Mesendoderm (in vitro differentiated cells): ENCODE data around the gene MGP.

ENCODE experiments used
- DNase-seq: peaks from one replicate; pipeline ENCODE4 v3.0.0; 2013
- H2AK5ac ChIP-seq: 2 replicates; pipeline ENCODE4 v1.6.1; 2013; ENCODE audit warnings: low read length, inconsistent platforms
- H2BK120ac ChIP-seq: 2 replicates; pipeline ENCODE4 v1.6.1; 2013; ENCODE audit warnings: low read depth, mild to moderate bottlenecking, low read length, moderate library complexity, mixed read lengths
- H2BK15ac ChIP-seq: replicated peaks from 2 replicates; pipeline ENCODE4 v1.6.1; 2013; ENCODE audit warnings: low read depth, mild to moderate bottlenecking, moderate library complexity
- H2BK5ac ChIP-seq: 2 replicates; pipeline ENCODE4 v1.6.1; 2013; ENCODE audit warnings: low read length, inconsistent platforms
- H3K18ac ChIP-seq: 2 replicates; pipeline ENCODE4 v1.6.1; 2013; ENCODE audit warnings: mild to moderate bottlenecking, low read length, mixed read lengths
- H3K23ac ChIP-seq: one replicate; pipeline ENCODE4 v1.6.1; 2013; ENCODE audit warnings: low read length
- H3K27ac ChIP-seq: 2 replicates; pipeline ENCODE4 v1.5.1; 2013; ENCODE audit warnings: low read depth, mild to moderate bottlenecking, inconsistent platforms, low read length, moderate library complexity
- H3K27me3 ChIP-seq: 2 replicates; pipeline ENCODE4 v1.6.1; 2013; ENCODE audit warnings: low read length, control low read depth, mild to moderate bottlenecking, inconsistent platforms; ENCODE audit not compliant: insufficient read depth, poor library complexity
- H3K36me3 ChIP-seq: 2 replicates; pipeline ENCODE4 v1.6.1; 2013; ENCODE audit warnings: low read length, inconsistent platforms; ENCODE audit not compliant: control insufficient read depth, insufficient read depth
- H3K4ac ChIP-seq: one replicate; pipeline ENCODE4 v1.6.1; 2013; ENCODE audit warnings: low read depth, mild to moderate bottlenecking, low read length, moderate library complexity
- H3K4me1 ChIP-seq: 2 replicates; pipeline ENCODE4 v1.6.1; 2013; ENCODE audit warnings: low read depth, low read length, inconsistent platforms; ENCODE audit not compliant: control insufficient read depth
- H3K4me2 ChIP-seq: 2 replicates; pipeline ENCODE4 v1.6.1; 2013; ENCODE audit warnings: low read length
- H3K4me3 ChIP-seq: 2 replicates; pipeline ENCODE4 v1.5.1; 2013; ENCODE audit warnings: mild to moderate bottlenecking, low read length
- H3K56ac ChIP-seq: one replicate; pipeline ENCODE4 v1.6.1; 2013; ENCODE audit warnings: low read length
- H3K79me1 ChIP-seq: 2 replicates; pipeline ENCODE4 v1.6.1; 2013; ENCODE audit warnings: low read length, inconsistent platforms
- H3K79me2 ChIP-seq: 2 replicates; pipeline ENCODE4 v1.6.1; 2013; ENCODE audit warnings: mild to moderate bottlenecking, low read length; ENCODE audit not compliant: control insufficient read depth, insufficient read depth
- H3K9ac ChIP-seq: 2 replicates; pipeline ENCODE4 v1.6.1; 2013; ENCODE audit warnings: low read length, inconsistent platforms
- H4K5ac ChIP-seq: one replicate; pipeline ENCODE4 v1.6.1; 2013; ENCODE audit warnings: low read length
- H4K8ac ChIP-seq: one replicate; pipeline ENCODE4 v1.6.1; 2013; ENCODE audit warnings: low read depth, mild to moderate bottlenecking, control low read depth, low read length, moderate library complexity
- WGBS: extraction: QIAGEN DNeasy Blood & Tissue Kit; methylation state at CpG from one replicate; pipeline ENCODE4 v1.1.7; 2013; ENCODE audit warnings: low lambda C conversion rate, missing lambda C conversion rate; ENCODE audit not compliant: insufficient coverage; ENCODE audit errors: extremely low coverage; 5-methylcytosine and 5-hydroxymethylcytosine counted together

MGP gene

GRCh38 chr12:14878488-14878887 is 7.2 kb downstream of the MGP start:
- H3K9ac ChIP-seq: no peak overlapping the region
- no peaks in the 10 kb centered on the region for H3K36me3 ChIP-seq
- H3K4ac ChIP-seq: no peak overlapping the region
- no peak overlapping the region for H3K27ac ChIP-seq
- no peak overlapping the region for H2AK5ac ChIP-seq
- H4K5ac ChIP-seq: no peak overlapping the region
- no peaks in the 10 kb centered on the region for H3K4me1 ChIP-seq
- WGBS: no CpG with 5 or more reads among the region's 1 CpG
- no peak for DNase-seq
- no peaks in the 10 kb centered on the region for H3K79me2 ChIP-seq
- H3K23ac ChIP-seq: no peak overlapping the region
- H3K79me1 ChIP-seq: no peaks in the 10 kb centered on the region
- no peak overlapping the region for H3K4me2 ChIP-seq
- H3K56ac ChIP-seq: no peak overlapping the region
- no peak overlapping the region for H3K18ac ChIP-seq
- no peaks in the 10 kb centered on the region for H3K27me3 ChIP-seq
- H2BK15ac ChIP-seq: no peak overlapping the region
- H4K8ac ChIP-seq: no peak overlapping the region
- no peak overlapping the region for H2BK120ac ChIP-seq
- no peak overlapping the region for H2BK5ac ChIP-seq
- no peak overlapping the region for H3K4me3 ChIP-seq

GRCh38 chr12:14876833-14877232 is 8.8 kb downstream of the MGP start:
- Histone ChIP-seq H3K27ac (no peak overlapping the region), H3K79me1 (no peaks in the 10 kb centered on the region), H3K4me1 (no peaks in the 10 kb centered on the region), H2BK15ac (no peak overlapping the region), H3K4ac (no peak overlapping the region), H3K18ac (no peak overlapping the region), H3K4me3 (no peak overlapping the region), H4K8ac (no peak overlapping the region), H2BK120ac (no peak overlapping the region), H3K36me3 (no peaks in the 10 kb centered on the region), H2BK5ac (no peak overlapping the region), H4K5ac (no peak overlapping the region), H3K79me2 (no peaks in the 10 kb centered on the region), H3K56ac (no peak overlapping the region), H3K4me2 (no peak overlapping the region), H3K23ac (no peak overlapping the region), H3K27me3 (no peaks in the 10 kb centered on the region), H3K9ac (no peak overlapping the region), H2AK5ac (no peak overlapping the region)
- DNase-seq: no peak
- WGBS: no CpG with 5 or more reads among the region's 2 CpGs

- Histone ChIP-seq H2BK120ac (no peak overlapping the region), H4K8ac (no peak overlapping the region), H3K27ac (no peak overlapping the region), H3K18ac (no peak overlapping the region), H3K23ac (no peak overlapping the region), H4K5ac (no peak overlapping the region), H2BK5ac (no peak overlapping the region), H2AK5ac (no peak overlapping the region), H3K56ac (no peak overlapping the region), H3K4ac (no peak overlapping the region), H2BK15ac (no peak overlapping the region), H3K4me2 (no peak overlapping the region), H3K36me3 (no peaks in the 10 kb centered on the region), H3K4me3 (no peak overlapping the region), H3K79me1 (no peaks in the 10 kb centered on the region), H3K4me1 (no peaks in the 10 kb centered on the region), H3K79me2 (no peaks in the 10 kb centered on the region), H3K27me3 (no peaks in the 10 kb centered on the region), H3K9ac (no peak overlapping the region)
- no CpG with 5 or more reads among the region's 3 CpGs for WGBS
- no peak for DNase-seq
Measured at GRCh38 chr12:14874882-14875281, 10.8 kb downstream of the MGP start.

GRCh38 chr12:14873440-14874185 is 12.0 kb downstream of the MGP start:
- Histone ChIP-seq H3K4me3 (no peak overlapping the region), H3K36me3 (no peaks in the 10 kb centered on the region)
- no peak for DNase-seq

GRCh38 chr12:14871886-14872285 is 13.8 kb downstream of the MGP start:
- Histone ChIP-seq H3K4ac (no peak overlapping the region), H3K4me1 (no peaks in the 10 kb centered on the region), H4K5ac (no peak overlapping the region), H3K4me2 (no peak overlapping the region), H3K79me2 (no peaks in the 10 kb centered on the region), H3K4me3 (no peak overlapping the region), H3K27me3 (no peaks in the 10 kb centered on the region), H3K79me1 (no peaks in the 10 kb centered on the region), H3K27ac (no peak overlapping the region), H4K8ac (no peak overlapping the region), H2BK15ac (no peak overlapping the region), H2BK5ac (no peak overlapping the region), H2AK5ac (no peak overlapping the region), H3K18ac (no peak overlapping the region), H3K36me3 (no peaks in the 10 kb centered on the region), H3K23ac (no peak overlapping the region), H2BK120ac (no peak overlapping the region), H3K56ac (no peak overlapping the region), H3K9ac (no peak overlapping the region)
- no peak for DNase-seq
- WGBS: no CpG with 5 or more reads among the region's 1 CpG

More at GRCh38 chr12:14873440-14874185, 12.0 kb downstream of the MGP start:
- Histone ChIP-seq H3K9ac (no peak overlapping the region), H4K5ac (no peak overlapping the region), H3K27ac (no peak overlapping the region), H3K27me3 (no peaks in the 10 kb centered on the region), H3K18ac (no peak overlapping the region), H3K4me2 (no peak overlapping the region), H3K79me1 (no peaks in the 10 kb centered on the region), H2BK120ac (no peak overlapping the region), H3K4me1 (no peaks in the 10 kb centered on the region), H3K56ac (no peak overlapping the region), H2BK15ac (no peak overlapping the region), H2AK5ac (no peak overlapping the region), H2BK5ac (no peak overlapping the region), H3K23ac (no peak overlapping the region), H3K4ac (no peak overlapping the region), H4K8ac (no peak overlapping the region), H3K79me2 (no peaks in the 10 kb centered on the region)
- WGBS: no CpG with 5 or more reads among the region's 1 CpG

GRCh38 chr12:14871247-14871646 is 14.4 kb downstream of the MGP start:
- no CpG with 5 or more reads among the region's 1 CpG for WGBS
- Histone ChIP-seq H3K27ac (no peak overlapping the region), H4K5ac (no peak overlapping the region), H4K8ac (no peak overlapping the region), H3K18ac (no peak overlapping the region), H2BK120ac (no peak overlapping the region), H3K4ac (no peak overlapping the region), H2BK15ac (no peak overlapping the region), H3K27me3 (no peaks in the 10 kb centered on the region), H2AK5ac (no peak overlapping the region), H3K79me2 (no peaks in the 10 kb centered on the region), H3K9ac (no peak overlapping the region), H3K4me3 (no peak overlapping the region), H3K23ac (no peak overlapping the region), H3K36me3 (no peaks in the 10 kb centered on the region), H3K56ac (no peak overlapping the region), H3K4me1 (no peaks in the 10 kb centered on the region), H3K79me1 (no peaks in the 10 kb centered on the region), H2BK5ac (no peak overlapping the region), H3K4me2 (no peak overlapping the region)
- no peak for DNase-seq
